Measurements from ENCODE around the gene TRRAP.

Gene TRRAP

DNA sequence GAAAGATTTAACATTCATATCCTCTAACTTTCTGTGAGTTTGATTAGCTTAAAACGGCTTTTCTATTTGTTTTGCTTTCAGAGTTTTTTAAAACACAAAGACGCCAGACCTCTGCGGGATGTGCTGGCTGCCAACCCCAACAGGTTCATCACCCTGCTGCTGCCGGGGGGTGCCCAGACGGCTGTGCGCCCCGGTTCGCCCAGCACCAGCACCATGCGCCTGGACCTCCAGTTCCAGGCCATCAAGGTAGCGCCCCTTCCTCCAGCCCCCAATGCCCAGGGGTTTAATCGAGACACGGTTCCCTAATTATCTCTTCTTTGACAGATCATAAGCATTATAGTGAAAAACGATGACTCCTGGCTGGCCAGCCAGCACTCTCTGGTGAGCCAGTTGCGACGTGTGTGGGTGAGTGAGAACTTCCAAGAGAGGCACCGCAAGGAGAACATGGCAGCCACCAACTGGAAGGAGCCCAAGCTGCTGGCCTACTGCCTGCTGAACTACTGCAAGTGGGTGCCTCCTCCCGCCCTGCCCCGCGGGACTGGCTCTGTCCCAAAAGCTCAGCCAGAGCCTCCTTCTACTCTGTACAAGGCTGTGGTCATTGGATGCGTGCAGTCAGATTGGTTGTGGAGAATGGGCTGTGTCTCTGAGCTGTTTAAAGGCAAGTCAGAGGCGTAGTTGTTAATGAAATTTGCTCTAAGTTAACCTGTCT lies 71.2 kb downstream of the TRRAP start:
- ChIA-PET CTCF (interaction anchor here (1.1 kb wide), 1 partner anchor 13 kb away, joined by 4 read pairs; no protein-coding TSS in a partner anchor), POLR2A (no interaction called here)
- H3K9me3 ChIP-seq (ENCODE audit: control extremely low read depth in 1 of 5, control insufficient read depth in 4 of 5, insufficient read depth in 2 of 5, low read depth in 1 of 5, low read length in 4 of 5), result no peaks in the 10 kb centered on the region
- DNase-seq, result no peak
- no peaks in the 10 kb centered on the region for H3K4me1 ChIP-seq (ENCODE audit: control extremely low read depth in 1 of 4, control insufficient read depth in 4 of 4, insufficient read depth in 4 of 4, low read length in 3 of 4)
- H3K36me3 ChIP-seq (ENCODE audit: control insufficient read depth in 4 of 4, insufficient read depth in 4 of 4, low read length in 3 of 4), result peaks cover 29 to 94% (median 87%) of the 10 kb centered on the region in 4 experiments
- no peaks in the 10 kb centered on the region for H3K27me3 ChIP-seq (replicated peaks in 2 of 5; ENCODE audit: control insufficient read depth in 4 of 5, insufficient read depth in 5 of 5, low read length in 4 of 5)
- no peak overlapping the region for H3K4me3 ChIP-seq (ENCODE audit: control insufficient read depth in 1 of 7, extremely low read depth in 1 of 7, insufficient read depth in 4 of 7, low read depth in 2 of 7, low read length in 6 of 7)
- H3K27ac ChIP-seq (ENCODE audit: insufficient read depth in 1 of 2, low read depth in 1 of 2, low read length in 2 of 2, poor library complexity in 1 of 2, severe bottlenecking in 2 of 2), result no peak overlapping the region
- WGBS (ENCODE audit: insufficient coverage), result 97% methylated on average over 17 of the region's 21 CpGs

DNA sequence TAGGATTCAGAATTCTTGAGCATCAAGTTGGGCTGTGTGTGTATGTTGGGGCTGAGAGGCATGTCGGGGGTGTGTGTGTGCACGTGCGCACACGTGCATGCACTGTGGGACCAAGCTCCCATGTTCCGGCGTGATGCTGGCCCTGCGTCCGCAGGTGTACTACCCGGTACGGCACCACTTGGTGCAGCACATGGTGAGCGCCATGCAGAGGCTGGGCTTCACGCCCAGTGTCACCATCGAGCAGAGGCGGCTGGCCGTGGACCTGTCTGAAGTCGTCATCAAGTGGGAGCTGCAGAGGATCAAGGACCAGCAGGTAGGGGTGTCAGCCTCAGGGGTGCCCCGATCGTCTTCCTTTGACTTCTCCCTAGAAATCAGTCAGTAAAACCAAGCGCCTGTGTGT lies 77.7 kb downstream of the TRRAP start:
- Histone ChIP-seq H3K4me3 (ENCODE audit: control insufficient read depth in 1 of 7, extremely low read depth in 1 of 7, insufficient read depth in 4 of 7, low read depth in 2 of 7, low read length in 6 of 7) (no peak overlapping the region), H3K36me3 (ENCODE audit: control insufficient read depth in 4 of 4, insufficient read depth in 4 of 4, low read length in 3 of 4) (peaks cover 21 to 94% (median 78%) of the 10 kb centered on the region in 4 experiments), H3K27ac (ENCODE audit: insufficient read depth in 1 of 2, low read depth in 1 of 2, low read length in 2 of 2, poor library complexity in 1 of 2, severe bottlenecking in 2 of 2) (no peak overlapping the region), H3K9me3 (ENCODE audit: control extremely low read depth in 1 of 5, control insufficient read depth in 4 of 5, insufficient read depth in 2 of 5, low read depth in 1 of 5, low read length in 4 of 5) (no peaks in the 10 kb centered on the region), H3K4me1 (ENCODE audit: control extremely low read depth in 1 of 4, control insufficient read depth in 4 of 4, insufficient read depth in 4 of 4, low read length in 3 of 4) (no peaks in the 10 kb centered on the region), H3K27me3 (replicated peaks in 2 of 5; ENCODE audit: control insufficient read depth in 4 of 5, insufficient read depth in 5 of 5, low read length in 4 of 5) (no peaks in the 10 kb centered on the region)
- ChIA-PET POLR2A (no interaction called here), CTCF (no interaction called here)
- WGBS (ENCODE audit: insufficient coverage), result 97% methylated on average over 18 of the region's 19 CpGs
- no peak for DNase-seq

DNA sequence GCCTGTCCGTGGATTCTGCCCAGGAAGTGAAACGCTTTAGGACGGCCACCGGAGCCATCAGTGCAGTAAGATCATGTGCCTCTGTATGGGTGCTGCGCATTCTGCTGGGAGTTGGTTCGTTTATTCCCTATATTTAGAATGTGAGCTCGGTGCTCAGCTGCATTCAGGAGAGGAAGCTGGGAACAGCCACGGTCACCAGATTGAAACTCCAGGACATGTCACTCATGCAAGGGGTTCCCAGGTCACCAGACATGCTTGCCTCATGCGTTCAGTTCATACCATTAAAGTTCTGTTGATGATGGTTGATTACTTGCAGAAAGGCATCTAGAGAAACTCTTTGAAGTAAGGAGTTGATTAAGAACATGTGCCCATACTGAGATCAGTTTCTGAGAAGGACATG lies 78.1 kb downstream of the TRRAP start:
- Histone ChIP-seq H3K4me1 (ENCODE audit: control extremely low read depth in 1 of 4, control insufficient read depth in 4 of 4, insufficient read depth in 4 of 4, low read length in 3 of 4) (no peaks in the 10 kb centered on the region), H3K27ac (ENCODE audit: insufficient read depth in 1 of 2, low read depth in 1 of 2, low read length in 2 of 2, poor library complexity in 1 of 2, severe bottlenecking in 2 of 2) (no peak overlapping the region), H3K27me3 (replicated peaks in 2 of 5; ENCODE audit: control insufficient read depth in 4 of 5, insufficient read depth in 5 of 5, low read length in 4 of 5) (no peaks in the 10 kb centered on the region), H3K9me3 (ENCODE audit: control extremely low read depth in 1 of 5, control insufficient read depth in 4 of 5, insufficient read depth in 2 of 5, low read depth in 1 of 5, low read length in 4 of 5) (no peaks in the 10 kb centered on the region), H3K36me3 (ENCODE audit: control insufficient read depth in 4 of 4, insufficient read depth in 4 of 4, low read length in 3 of 4) (peaks cover 23 to 95% (median 78%) of the 10 kb centered on the region in 4 experiments), H3K4me3 (ENCODE audit: control insufficient read depth in 1 of 7, extremely low read depth in 1 of 7, insufficient read depth in 4 of 7, low read depth in 2 of 7, low read length in 6 of 7) (no peak overlapping the region)
- DNase-seq, result no peak
- WGBS (ENCODE audit: insufficient coverage), result 96% methylated on average over 9 of the region's 9 CpGs
- POLR2A ChIA-PET, result no interaction called here
- CTCF ChIA-PET, result no interaction called here

DNA sequence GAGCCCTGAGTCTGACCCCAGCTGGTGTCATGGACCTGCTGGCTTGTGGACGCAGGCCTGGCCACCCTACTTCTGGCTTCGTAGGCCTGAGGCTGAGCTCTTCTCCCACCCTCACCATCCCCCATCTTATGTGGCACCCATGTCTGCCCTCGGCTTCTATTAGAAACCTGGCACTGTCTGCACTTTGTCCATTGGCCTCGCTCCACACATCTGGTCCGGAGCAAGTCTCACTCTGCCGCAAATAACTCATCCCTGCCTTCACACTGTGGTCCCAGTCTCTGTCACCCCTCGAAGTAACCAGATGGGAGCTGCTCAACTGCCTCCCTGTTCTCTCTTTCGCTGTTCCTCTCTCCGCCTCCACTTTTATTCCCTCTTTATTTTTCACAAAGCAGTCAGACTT lies 78.6 kb downstream of the TRRAP start:
- no peaks in the 10 kb centered on the region for H3K4me1 ChIP-seq (ENCODE audit: control extremely low read depth in 1 of 4, control insufficient read depth in 4 of 4, insufficient read depth in 4 of 4, low read length in 3 of 4)
- ChIA-PET POLR2A (no interaction called here), CTCF (no interaction called here)
- WGBS (ENCODE audit: insufficient coverage), result 100% methylated on average over 7 of the region's 9 CpGs
- H3K36me3 ChIP-seq (ENCODE audit: control insufficient read depth in 4 of 4, insufficient read depth in 4 of 4, low read length in 3 of 4), result peaks cover 19 to 94% (median 76%) of the 10 kb centered on the region in 4 experiments
- H3K4me3 ChIP-seq (ENCODE audit: control insufficient read depth in 1 of 7, extremely low read depth in 1 of 7, insufficient read depth in 4 of 7, low read depth in 2 of 7, low read length in 6 of 7), result no peak overlapping the region
- H3K27ac ChIP-seq (ENCODE audit: insufficient read depth in 1 of 2, low read depth in 1 of 2, low read length in 2 of 2, poor library complexity in 1 of 2, severe bottlenecking in 2 of 2), result no peak overlapping the region
- DNase-seq, result no peak
- no peaks in the 10 kb centered on the region for H3K27me3 ChIP-seq (replicated peaks in 2 of 5; ENCODE audit: control insufficient read depth in 4 of 5, insufficient read depth in 5 of 5, low read length in 4 of 5)
- H3K9me3 ChIP-seq (ENCODE audit: control extremely low read depth in 1 of 5, control insufficient read depth in 4 of 5, insufficient read depth in 2 of 5, low read depth in 1 of 5, low read length in 4 of 5), result no peaks in the 10 kb centered on the region

DNA sequence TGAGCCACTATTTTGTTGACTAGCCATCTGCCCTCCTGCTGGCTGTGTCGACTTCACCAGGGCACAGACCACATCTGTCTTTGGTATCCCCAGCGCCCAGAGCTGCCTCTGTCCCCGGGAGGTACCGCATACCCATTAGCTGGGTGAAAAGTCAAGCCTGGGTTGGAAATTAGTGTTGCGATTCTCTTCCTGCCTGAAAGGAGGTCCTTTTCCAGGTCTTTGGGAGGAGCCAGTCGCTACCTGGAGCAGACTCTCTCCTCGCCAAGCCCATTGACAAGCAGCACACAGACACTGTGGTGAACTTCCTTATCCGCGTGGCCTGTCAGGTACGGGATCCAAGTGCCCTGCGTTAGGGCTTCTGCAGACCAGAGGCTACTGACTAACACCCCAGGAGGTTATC lies 79.4 kb downstream of the TRRAP start:
- POLR2A ChIA-PET, result no interaction called here
- Histone ChIP-seq H3K9me3 (ENCODE audit: control extremely low read depth in 1 of 5, control insufficient read depth in 4 of 5, insufficient read depth in 2 of 5, low read depth in 1 of 5, low read length in 4 of 5) (no peaks in the 10 kb centered on the region), H3K4me3 (ENCODE audit: control insufficient read depth in 1 of 7, extremely low read depth in 1 of 7, insufficient read depth in 4 of 7, low read depth in 2 of 7, low read length in 6 of 7) (no peak overlapping the region), H3K27me3 (replicated peaks in 2 of 5; ENCODE audit: control insufficient read depth in 4 of 5, insufficient read depth in 5 of 5, low read length in 4 of 5) (no peaks in the 10 kb centered on the region), H3K27ac (ENCODE audit: insufficient read depth in 1 of 2, low read depth in 1 of 2, low read length in 2 of 2, poor library complexity in 1 of 2, severe bottlenecking in 2 of 2) (no peak overlapping the region), H3K4me1 (ENCODE audit: control extremely low read depth in 1 of 4, control insufficient read depth in 4 of 4, insufficient read depth in 4 of 4, low read length in 3 of 4) (no peaks in the 10 kb centered on the region), H3K36me3 (ENCODE audit: control insufficient read depth in 4 of 4, insufficient read depth in 4 of 4, low read length in 3 of 4) (peaks cover 19 to 94% (median 76%) of the 10 kb centered on the region in 4 experiments)
- no peak for DNase-seq
- CTCF ChIA-PET, result no interaction called here
- 95% methylated on average over 11 of the region's 11 CpGs for WGBS (ENCODE audit: insufficient coverage)

DNA sequence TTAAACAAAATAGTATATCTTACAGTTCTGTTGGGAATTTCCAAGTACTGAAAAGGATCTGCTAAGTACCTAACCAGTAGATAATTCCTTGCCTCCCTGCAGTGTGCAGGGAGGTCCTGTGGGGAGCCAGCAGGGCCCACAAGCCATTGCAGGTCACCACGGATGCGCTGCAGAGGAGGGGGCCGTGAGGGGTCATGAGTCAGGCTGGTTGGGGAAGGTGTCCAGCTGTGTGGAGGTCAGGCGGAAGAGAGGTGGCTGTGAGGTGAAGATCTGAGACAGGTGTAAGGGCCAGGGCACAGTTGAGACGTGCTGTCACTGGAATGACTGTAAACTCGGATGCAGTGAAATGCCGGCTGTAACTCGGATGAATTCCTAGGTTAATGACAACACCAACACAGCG lies 80.6 kb downstream of the TRRAP start:
- DNase-seq, result no peak
- no peak overlapping the region for H3K27ac ChIP-seq (ENCODE audit: insufficient read depth in 1 of 2, low read depth in 1 of 2, low read length in 2 of 2, poor library complexity in 1 of 2, severe bottlenecking in 2 of 2)
- WGBS (ENCODE audit: insufficient coverage), result 97% methylated on average over 8 of the region's 9 CpGs
- no peaks in the 10 kb centered on the region for H3K4me1 ChIP-seq (ENCODE audit: control extremely low read depth in 1 of 4, control insufficient read depth in 4 of 4, insufficient read depth in 4 of 4, low read length in 3 of 4)
- CTCF ChIA-PET, result no interaction called here
- POLR2A ChIA-PET, result no interaction called here
- peaks cover 18 to 93% (median 73%) of the 10 kb centered on the region in 4 experiments for H3K36me3 ChIP-seq (ENCODE audit: control insufficient read depth in 4 of 4, insufficient read depth in 4 of 4, low read length in 3 of 4)
- H3K4me3 ChIP-seq (ENCODE audit: control insufficient read depth in 1 of 7, extremely low read depth in 1 of 7, insufficient read depth in 4 of 7, low read depth in 2 of 7, low read length in 6 of 7), result no peak overlapping the region
- no peaks in the 10 kb centered on the region for H3K9me3 ChIP-seq (ENCODE audit: control extremely low read depth in 1 of 5, control insufficient read depth in 4 of 5, insufficient read depth in 2 of 5, low read depth in 1 of 5, low read length in 4 of 5)
- no peaks in the 10 kb centered on the region for H3K27me3 ChIP-seq (replicated peaks in 2 of 5; ENCODE audit: control insufficient read depth in 4 of 5, insufficient read depth in 5 of 5, low read length in 4 of 5)

DNA sequence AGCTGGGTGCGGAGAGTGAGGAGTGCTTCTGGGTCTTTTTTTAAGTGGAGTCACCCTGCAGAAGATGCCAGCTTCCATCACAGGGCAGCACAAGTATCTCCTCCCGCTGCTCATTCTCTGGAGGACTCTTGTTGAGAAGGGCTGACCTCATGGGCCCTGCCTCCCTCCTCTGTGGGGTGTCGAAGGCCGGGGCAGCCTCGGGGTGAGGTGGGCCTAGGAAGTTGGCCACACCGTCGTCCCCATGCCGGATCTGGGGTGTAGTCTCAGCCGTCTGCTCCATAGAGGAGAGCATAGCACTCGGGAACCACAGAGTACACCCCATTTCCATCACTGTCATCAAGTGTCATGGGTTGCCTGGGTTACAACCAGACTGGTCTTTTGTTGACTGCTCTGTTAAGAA lies 85.0 kb downstream of the TRRAP start:
- 95% methylated on average over 10 of the region's 10 CpGs for WGBS (ENCODE audit: insufficient coverage)
- DNase-seq, result no peak
- Histone ChIP-seq H3K4me3 (ENCODE audit: control insufficient read depth in 1 of 7, extremely low read depth in 1 of 7, insufficient read depth in 4 of 7, low read depth in 2 of 7, low read length in 6 of 7) (no peak overlapping the region), H3K4me1 (ENCODE audit: control extremely low read depth in 1 of 4, control insufficient read depth in 4 of 4, insufficient read depth in 4 of 4, low read length in 3 of 4) (no peaks in the 10 kb centered on the region), H3K27ac (ENCODE audit: insufficient read depth in 1 of 2, low read depth in 1 of 2, low read length in 2 of 2, poor library complexity in 1 of 2, severe bottlenecking in 2 of 2) (no peak overlapping the region), H3K9me3 (ENCODE audit: control extremely low read depth in 1 of 5, control insufficient read depth in 4 of 5, insufficient read depth in 2 of 5, low read depth in 1 of 5, low read length in 4 of 5) (no peaks in the 10 kb centered on the region), H3K27me3 (replicated peaks in 2 of 5; ENCODE audit: control insufficient read depth in 4 of 5, insufficient read depth in 5 of 5, low read length in 4 of 5) (no peaks in the 10 kb centered on the region), H3K36me3 (ENCODE audit: control insufficient read depth in 4 of 4, insufficient read depth in 4 of 4, low read length in 3 of 4) (peaks cover 27 to 91% (median 71%) of the 10 kb centered on the region in 4 experiments)
- CTCF ChIA-PET, result interaction anchor here (1.5 kb wide), 1 partner anchor 13 kb away, joined by 4 read pairs; no protein-coding TSS in a partner anchor
- POLR2A ChIA-PET, result no interaction called here
